Islet of Langerhans (tissue), 1 donor: ENCODE results near the gene ADAMTS15.

ENCODE experiments used
- FAIRE-seq: peaks from one replicate; lab custom pipeline; 2011; peaks lifted over from hg19 to GRCh38; lab: Jason Lieb, UNC

The ADAMTS15 gene

DNA sequence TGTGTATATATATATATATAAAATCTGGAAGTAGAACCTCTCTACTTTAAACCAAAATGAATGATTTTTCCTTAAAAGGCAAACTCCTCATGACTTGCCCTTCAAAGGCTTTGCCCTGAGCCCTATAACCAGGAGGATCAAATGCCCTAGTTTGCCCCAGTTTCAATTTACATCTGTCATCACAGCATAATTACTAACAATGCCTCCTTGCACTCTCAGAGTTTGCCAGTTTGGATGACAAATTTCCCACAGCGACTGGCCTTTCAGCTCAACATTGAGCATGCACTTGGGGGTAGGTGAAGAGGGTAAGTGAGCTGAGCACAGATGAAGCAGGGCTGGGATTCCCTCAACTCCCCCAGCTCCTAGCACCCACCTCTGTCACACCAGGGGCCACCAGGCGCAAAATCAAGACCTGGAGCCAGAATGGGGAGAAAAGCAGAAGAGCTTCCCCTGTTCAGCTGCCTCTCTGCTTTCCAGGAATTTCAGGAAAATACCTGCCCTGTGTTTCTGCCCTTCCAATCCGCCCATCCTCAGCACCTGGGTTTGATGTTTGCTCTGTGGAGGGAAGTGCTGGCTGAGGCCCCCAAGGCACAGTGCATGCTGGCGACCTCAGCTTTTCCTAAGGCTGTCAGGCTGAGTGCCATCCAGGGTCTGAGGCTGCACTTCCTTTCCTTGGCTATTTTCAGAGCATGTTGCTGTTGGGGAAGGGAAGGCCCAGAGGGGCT lies 67.5 kb downstream of the ADAMTS15 start:
- no peak for FAIRE-seq

DNA sequence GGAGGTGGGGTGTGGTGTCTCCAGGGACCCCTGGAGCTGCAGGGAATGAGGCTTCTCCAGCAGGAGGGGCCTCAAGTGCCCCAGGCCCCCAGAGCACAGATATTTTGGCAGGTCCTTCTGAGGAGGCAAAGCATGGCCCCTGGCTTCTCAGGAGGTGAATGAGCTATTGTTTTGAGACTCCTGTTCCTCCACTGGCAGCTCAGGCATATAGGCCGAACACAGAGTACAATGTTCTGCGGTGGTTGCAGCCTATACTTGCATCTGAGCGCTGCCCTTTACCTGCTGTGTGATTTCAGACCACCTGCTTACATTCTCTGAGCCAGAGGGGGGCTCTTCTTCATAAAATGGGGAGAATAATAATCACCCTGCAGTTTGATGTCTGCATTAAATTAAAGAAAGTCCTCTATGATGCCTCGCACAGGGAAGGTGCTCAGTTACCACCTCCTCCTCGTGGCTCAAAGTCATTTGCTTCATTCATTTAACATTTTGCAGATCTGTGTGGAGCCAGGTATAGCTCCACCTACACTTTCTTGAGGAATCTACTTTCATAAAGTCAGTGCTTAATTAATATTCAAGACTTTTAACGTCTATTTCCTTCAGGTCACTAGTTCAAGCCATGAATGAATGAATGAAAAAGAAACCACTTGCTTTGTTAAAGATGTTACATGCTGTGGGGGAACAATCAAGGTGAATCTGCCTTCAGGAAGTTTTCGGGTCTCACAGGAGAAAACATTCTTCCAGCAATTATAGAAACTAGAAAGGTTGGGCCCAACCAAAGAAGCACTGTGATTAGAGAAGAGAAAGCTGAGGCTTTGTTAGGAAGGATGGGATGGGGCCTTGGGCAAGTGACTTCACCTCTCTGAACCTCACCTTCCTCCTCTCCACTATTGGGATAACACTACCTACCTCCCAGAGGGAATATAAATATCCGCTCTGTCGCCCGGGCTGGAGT lies 68.4 kb downstream of the ADAMTS15 start:
- FAIRE-seq, result no peak

- no peak for FAIRE-seq
These were observed 69.8 kb downstream of the ADAMTS15 start for GRCh38 chr11:130518164-130518680.

GRCh38 chr11:130519128-130519932 lies 70.9 kb downstream of the ADAMTS15 start:
- no peak for FAIRE-seq

DNA sequence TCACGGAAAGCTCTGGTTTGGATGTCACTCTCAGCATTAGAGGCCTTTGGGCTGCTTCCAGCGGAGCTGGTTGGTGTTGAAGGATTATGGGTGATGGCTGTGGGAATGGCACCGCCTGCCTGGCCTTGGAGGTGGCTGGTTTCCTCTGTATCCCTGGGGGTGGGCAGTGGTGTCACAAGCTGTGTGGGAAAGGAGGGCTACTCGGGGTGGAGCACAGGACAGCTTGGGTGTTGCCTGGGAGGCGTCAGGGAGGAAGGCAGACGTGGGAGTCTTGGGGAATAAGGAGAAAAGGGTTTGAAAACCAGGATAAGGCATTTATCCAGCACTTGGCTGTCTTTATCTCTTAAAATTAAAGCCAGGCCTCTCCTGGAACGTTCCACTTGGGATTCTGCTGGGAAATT lies 71.8 kb downstream of the ADAMTS15 start:
- FAIRE-seq, result no peak

- FAIRE-seq, result no peak
These were observed 74.0 kb downstream of the ADAMTS15 start for GRCh38 chr11:130522284-130522961.

DNA sequence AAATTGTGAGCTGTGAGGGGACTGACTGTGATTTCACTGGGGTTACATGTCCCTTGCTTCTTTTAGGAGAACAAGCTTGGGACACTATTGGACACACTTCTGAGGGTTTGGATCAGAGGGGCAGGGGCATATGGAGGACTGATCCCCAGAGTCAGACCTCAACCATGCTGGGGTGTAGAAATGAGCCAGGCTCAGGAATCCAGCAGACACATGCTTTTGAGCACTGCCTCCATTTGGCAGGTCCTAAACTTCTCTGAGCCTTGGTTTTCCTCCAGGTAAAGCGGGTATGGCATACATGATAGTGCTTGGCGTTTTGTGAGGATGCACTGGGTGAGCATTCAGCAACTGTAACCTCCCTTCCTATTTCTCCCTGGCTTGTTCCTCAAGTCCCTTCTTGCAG lies 74.7 kb downstream of the ADAMTS15 start:
- no peak for FAIRE-seq

GRCh38 chr11:130523609-130524008 lies 75.2 kb downstream of the ADAMTS15 start:
- no peak for FAIRE-seq

GRCh38 chr11:130524132-130524790 lies 75.8 kb downstream of the ADAMTS15 start:
- FAIRE-seq, result no peak

DNA sequence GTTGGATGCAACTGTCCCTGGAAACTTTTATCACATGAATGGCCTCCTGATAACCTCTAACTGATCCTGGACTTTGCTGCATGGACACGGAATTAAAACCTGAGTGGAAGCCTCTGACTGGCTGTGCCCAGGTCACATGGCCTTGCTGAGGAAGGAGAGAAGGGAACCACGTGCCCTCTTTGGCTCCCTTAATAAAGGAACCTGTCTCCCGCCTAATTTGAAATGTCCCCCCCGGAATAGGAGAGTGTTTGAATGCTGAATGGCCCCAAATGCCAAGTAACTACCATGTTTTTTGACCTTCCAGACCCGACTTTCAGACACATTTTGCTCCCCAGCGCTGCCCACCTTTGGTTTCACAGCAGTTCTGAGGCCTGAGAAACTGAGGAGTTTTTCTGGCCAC lies 76.9 kb downstream of the ADAMTS15 start:
- no peak for FAIRE-seq
